Peyer's patch (tissue), 4 donors: ENCODE measurements around the gene CLTA. TPM values are rescaled to one million over a fixed set of nuclear protein-coding genes. Genes with fewer than 3 reads are reported as not detected.

Source experiments
- DNase-seq, 3 donors: peaks; one replicate each; pipeline ENCODE4 v3.0.0-alpha.2; 2017 to 2019
- H3K27ac ChIP-seq, 4 donors: fragments of 200-600 bp; sonication (generic); one replicate each; pipeline ENCODE4 v1.5.1; 2016 to 2019
- H3K27me3 ChIP-seq, 2 donors: fragments of 200-600 bp; sonication (generic); one replicate each; pipeline ENCODE4 v1.5.1; 2019
- H3K36me3 ChIP-seq, 3 donors: fragments of 200-600 bp; sonication (generic); one replicate each; pipeline ENCODE4 v1.5.1; 2016 to 2019
- H3K4me1 ChIP-seq, 4 donors: fragments of 200-600 bp; sonication (generic); one replicate each; pipeline ENCODE4 v1.5.1; 2016 to 2019
- H3K4me3 ChIP-seq, 4 donors: fragments of 200-600 bp; sonication (generic); 1 replicate in 3 of 4; 2 replicates in 1 of 4; pipeline ENCODE4 v1.5.1; 2016 to 2019; ENCODE audit warnings: mild to moderate bottlenecking in 1 of 4
- H3K9me3 ChIP-seq, 4 donors: fragments of 200-600 bp; sonication (generic); one replicate each; pipeline ENCODE4 v1.5.1; 2016 to 2019; ENCODE audit warnings: mild to moderate bottlenecking in 1 of 4
- CTCF ChIP-seq, 6 experiments: fragments of 450-650 bp in 4 of 6; fragments of 200-600 bp in 2 of 6; sonication (generic) in 1 of 6; IDR thresholded peaks; one replicate each; pipeline ENCODE4 v1.5.1; 2017 to 2019; ENCODE audit warnings: antibody characterized with exemption in 6 of 6, mild to moderate bottlenecking in 3 of 6, moderate library complexity in 1 of 6
- POLR2A ChIP-seq, 2 donors: fragments of 450-650 bp; IDR thresholded peaks; one replicate each; pipeline ENCODE4 v1.5.1; 2017; ENCODE audit warnings: antibody characterized with exemption in 2 of 2, mild to moderate bottlenecking in 2 of 2, moderate library complexity in 2 of 2
- total RNA-seq, 4 donors: library from RNA; depleted of rRNA; stranded (reverse); fragments of >200 nt; gene quantifications; one replicate each; pipeline ENCODE4 v1.1.0, GENCODE V29; 2016

The CLTA gene
- total RNA-seq, 4 donors from 2014 or later: 131 to 150 (median 133) TPM

- H3K4me1 ChIP-seq: peaks cover 0 to 54% (median 42%) of the 10 kb centered on the region in 4 donors
- H3K9me3 ChIP-seq: no peaks in the 10 kb centered on the region
- H3K36me3 ChIP-seq: no peaks in the 10 kb centered on the region
- no peak for DNase-seq
- H3K27ac ChIP-seq: peak overlapping the region; percentile 49 to 81 (median 70)
- TF ChIP-seq CTCF (IDR thresholded peaks at IDR 0.05) (no peak), POLR2A (IDR thresholded peaks at IDR 0.05) (no peak)
- H3K27me3 ChIP-seq: no peaks in the 10 kb centered on the region
- H3K4me3 ChIP-seq: no peak overlapping the region
These were observed 41.5 kb upstream of the CLTA start for GRCh38 chr9:36149197-36149596.

- Histone ChIP-seq H3K27ac (peak overlapping the region; percentile 63 to 88 (median 80)), H3K4me3 (no peak overlapping the region), H3K9me3 (no peaks in the 10 kb centered on the region), H3K4me1 (peaks cover 0 to 60% (median 36%) of the 10 kb centered on the region in 4 donors), H3K36me3 (peaks cover 0 to 2% (median 0%) of the 10 kb centered on the region in 3 donors), H3K27me3 (no peaks in the 10 kb centered on the region)
- TF ChIP-seq POLR2A (IDR thresholded peaks at IDR 0.05): no peak
- TF ChIP-seq CTCF (IDR thresholded peaks at IDR 0.05): no peak
- DNase-seq: no peak
These were observed 40.0 kb upstream of the CLTA start for GRCh38 chr9:36150574-36151315.

GRCh38 chr9:36151316-36152210 is 39.2 kb upstream of the CLTA start:
- peak in 2 of 3 donors; percentile 88 to 94 for DNase-seq
- Histone ChIP-seq H3K4me3 (peak overlapping the region in 1 of 4 donors; percentile 10), H3K9me3 (no peaks in the 10 kb centered on the region), H3K36me3 (peaks cover 0 to 7% (median 0%) of the 10 kb centered on the region in 3 donors), H3K27ac (peak overlapping the region; percentile 63 to 88 (median 80)), H3K27me3 (no peaks in the 10 kb centered on the region), H3K4me1 (peaks cover 0 to 60% (median 36%) of the 10 kb centered on the region in 4 donors)
- TF ChIP-seq CTCF (IDR thresholded peaks at IDR 0.05) (no peak), POLR2A (IDR thresholded peaks at IDR 0.05) (no peak)

- TF ChIP-seq CTCF (IDR thresholded peaks at IDR 0.05): no peak
- TF ChIP-seq POLR2A (IDR thresholded peaks at IDR 0.05): no peak
- H3K4me3 ChIP-seq: no peak overlapping the region
- no peaks in the 10 kb centered on the region for H3K27me3 ChIP-seq
- peak overlapping the region in 3 of 4 donors; percentile 35 to 81 (median 74) for H3K27ac ChIP-seq
- H3K4me1 ChIP-seq: peaks cover 0 to 50% (median 35%) of the 10 kb centered on the region in 4 donors
- no peaks in the 10 kb centered on the region for H3K9me3 ChIP-seq
- DNase-seq: no peak
- H3K36me3 ChIP-seq: peaks cover 0 to 14% (median 0%) of the 10 kb centered on the region in 3 donors
These were observed 37.8 kb upstream of the CLTA start for GRCh38 chr9:36152741-36153438.

- no peaks in the 10 kb centered on the region for H3K9me3 ChIP-seq
- no peak for DNase-seq
- peaks cover 0 to 44% (median 26%) of the 10 kb centered on the region in 4 donors for H3K4me1 ChIP-seq
- no peak overlapping the region for H3K4me3 ChIP-seq
- TF ChIP-seq CTCF (IDR thresholded peaks at IDR 0.05) (no peak), POLR2A (IDR thresholded peaks at IDR 0.05) (no peak)
- H3K27ac ChIP-seq: peak overlapping the region in 3 of 4 donors; percentile 35 to 81 (median 74)
- H3K36me3 ChIP-seq: peaks cover 0 to 14% (median 0%) of the 10 kb centered on the region in 3 donors
- H3K27me3 ChIP-seq: no peaks in the 10 kb centered on the region
These were observed 37.0 kb upstream of the CLTA start for GRCh38 chr9:36153746-36154145.
